ENCODE measurements around the gene TMPRSS6. TPM values are rescaled to one million over a fixed set of nuclear protein-coding genes. Genes with fewer than 3 reads are reported as not detected.
A peak's percentile ranks its signal among the peaks of the same experiment; 100 is the strongest.

TMPRSS6 gene
- total RNA-seq, 1 donor from 2014 or later: not detected

DNA sequence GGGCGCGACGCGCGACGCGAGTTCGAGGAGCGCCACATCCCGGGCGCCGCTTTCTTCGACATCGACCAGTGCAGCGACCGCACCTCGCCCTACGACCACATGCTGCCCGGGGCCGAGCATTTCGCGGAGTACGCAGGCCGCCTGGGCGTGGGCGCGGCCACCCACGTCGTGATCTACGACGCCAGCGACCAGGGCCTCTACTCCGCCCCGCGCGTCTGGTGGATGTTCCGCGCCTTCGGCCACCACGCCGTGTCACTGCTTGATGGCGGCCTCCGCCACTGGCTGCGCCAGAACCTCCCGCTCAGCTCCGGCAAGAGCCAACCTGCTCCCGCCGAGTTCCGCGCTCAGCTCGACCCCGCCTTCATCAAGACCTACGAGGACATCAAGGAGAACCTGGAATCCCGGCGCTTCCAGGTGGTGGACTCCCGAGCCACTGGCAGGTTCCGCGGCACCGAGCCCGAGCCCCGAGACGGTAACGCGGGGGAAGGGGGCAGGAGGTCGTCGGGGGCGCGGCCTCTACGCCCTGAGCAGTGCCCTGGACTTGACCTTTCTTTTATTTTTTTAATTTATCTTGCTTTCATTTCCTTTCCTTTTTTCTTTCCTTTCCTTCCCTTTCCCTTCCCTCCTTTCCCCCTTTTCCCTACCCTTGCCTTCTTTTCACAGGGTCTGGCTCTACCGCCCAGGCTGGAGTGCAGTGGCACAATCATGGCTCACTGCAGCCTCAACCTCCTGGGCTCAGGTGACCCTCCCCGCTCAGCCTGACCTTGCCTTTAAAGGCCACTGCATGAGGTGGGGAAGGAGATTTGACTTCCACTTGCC is 85.0 kb downstream of the TMPRSS6 start:
- intact Hi-C loops (cut with DNase I): no loop called here

DNA sequence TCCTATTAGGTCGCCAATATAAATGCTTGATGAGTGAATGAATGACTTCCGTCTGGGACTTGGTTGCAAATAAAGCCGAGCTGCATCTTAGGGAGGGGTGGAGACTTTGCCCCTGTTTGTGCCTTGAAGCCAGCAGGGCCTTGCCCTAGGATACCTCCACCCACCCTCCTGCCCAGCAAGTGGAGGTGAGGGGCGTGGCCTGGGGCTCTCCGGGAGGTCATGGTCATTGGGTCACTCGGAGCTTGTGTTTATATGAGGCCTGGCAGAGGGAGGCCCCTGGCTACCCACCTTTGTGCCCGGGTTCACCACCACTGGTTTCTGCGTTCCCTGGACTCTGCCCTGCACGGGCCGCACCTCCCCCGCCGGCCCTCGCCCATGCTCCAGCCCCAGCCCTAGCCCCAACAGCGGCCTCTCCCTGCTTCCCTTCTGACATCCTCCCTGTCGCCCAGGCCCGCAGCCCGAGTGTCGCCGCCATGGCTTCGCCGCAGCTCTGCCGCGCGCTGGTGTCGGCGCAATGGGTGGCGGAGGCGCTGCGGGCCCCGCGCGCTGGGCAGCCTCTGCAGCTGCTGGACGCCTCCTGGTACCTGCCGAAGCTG is 85.7 kb downstream of the TMPRSS6 start:
- intact Hi-C loops (cut with DNase I): no loop called here
- DNase-seq (ENCODE audit: low spot score) (no peak), ATAC-seq (no peak)

More for the DNA sequence above, 85.0 kb downstream of the TMPRSS6 start:
- no peak for ATAC-seq
- no peak for DNase-seq (ENCODE audit: low spot score)

DNA sequence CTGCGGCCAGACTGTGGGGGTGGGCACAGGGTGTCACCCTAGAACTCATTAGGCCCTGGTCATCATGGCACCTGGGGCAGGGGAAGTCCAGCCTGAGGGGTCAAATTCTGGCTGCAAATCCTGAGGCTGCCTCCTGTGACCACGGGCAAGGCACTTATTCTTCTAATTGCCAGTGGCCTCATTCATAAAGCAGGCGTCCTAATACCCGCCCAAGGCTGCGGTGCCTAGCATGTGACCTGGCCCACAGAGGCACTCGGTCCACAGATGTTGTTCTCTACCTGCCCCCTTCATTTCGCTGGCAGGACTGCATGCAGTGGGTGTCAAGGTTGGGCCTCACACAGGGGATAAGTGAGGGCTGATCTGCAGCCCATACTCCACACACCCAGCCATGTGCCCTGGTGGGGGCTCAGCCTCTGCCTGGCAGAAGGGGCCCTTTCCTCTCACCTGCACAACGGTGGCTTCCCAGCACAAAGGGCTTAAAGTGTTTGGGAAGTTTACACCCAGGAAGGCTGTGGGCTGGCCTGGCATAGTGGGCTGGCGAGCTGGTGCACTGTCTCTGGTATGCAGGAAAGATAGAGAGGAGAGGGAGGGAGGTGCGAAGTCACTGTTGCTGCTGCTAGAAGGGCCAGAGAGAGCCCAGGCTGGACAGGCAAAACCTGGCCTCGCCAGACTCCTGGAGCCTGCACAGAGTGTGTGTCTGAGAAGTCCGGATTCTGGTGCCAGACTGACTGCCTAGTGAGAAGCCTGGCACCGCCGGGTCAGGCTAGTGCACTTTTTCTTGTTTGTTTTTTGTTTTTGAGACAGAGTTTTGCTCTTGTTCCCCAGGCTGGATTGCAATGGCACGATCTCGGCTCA is 86.8 kb downstream of the TMPRSS6 start:
- intact Hi-C loops (cut with DNase I): no loop called here
- no peak for ATAC-seq
- DNase-seq (ENCODE audit: low spot score): no peak

DNA sequence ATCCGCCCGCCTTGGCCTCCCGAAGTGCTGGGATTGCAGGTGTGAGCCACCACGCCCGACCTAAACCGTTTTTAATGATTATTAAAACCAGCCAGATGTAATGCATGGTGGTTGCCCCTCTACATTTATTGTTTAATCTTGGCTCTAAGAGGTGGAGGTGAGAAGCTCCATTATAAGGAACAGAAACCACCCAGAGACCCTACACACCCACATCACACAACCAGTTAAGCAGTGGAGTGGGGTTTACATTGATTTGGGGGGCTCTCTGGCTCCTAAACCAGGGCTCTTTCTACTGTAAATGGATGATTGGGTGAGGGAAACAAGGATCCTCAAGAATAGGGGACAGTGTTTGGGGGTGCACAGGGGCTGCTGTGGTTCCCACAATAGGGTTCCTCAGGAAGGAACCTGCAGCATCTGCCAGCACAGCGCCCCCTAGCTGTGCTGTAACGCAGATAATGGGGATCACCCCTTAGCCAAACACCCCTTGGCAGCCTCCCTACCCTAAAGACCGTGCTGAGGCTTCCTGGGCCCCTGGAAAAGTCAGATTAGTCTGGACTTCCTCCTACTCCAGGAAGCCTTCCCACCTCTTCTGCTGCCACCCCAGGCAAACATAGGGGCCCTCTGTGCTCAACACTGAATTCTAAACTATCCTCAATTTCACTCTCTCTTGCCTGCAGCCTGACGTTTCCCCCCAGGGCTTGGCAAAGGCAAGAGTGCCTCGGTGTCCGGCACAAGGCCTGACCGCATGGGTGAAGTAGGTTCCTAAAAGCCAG is 87.6 kb downstream of the TMPRSS6 start:
- DNase-seq (ENCODE audit: low spot score) (peak; percentile 72), ATAC-seq (no peak)
- intact Hi-C loops (cut with DNase I): no loop called here

DNA sequence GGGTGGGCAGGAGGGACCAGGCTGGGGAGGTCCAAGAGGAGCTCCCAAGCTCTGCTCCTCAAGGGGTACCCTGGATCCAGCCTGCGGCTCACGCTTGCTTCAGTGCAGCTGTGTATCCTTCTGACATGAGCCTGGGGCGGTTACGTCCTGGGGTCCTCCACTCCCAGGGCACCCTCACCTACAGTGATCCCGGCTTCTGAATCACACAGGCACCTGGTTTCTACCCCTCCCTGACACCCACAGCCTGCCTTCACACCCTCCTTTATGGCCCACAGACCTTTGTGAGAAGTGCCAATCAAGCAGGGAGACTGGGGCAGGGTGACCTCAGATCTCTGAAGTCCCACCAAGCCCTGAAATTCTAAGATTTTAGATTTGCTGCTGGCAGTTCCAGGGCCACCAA is 88.5 kb downstream of the TMPRSS6 start:
- ATAC-seq: no peak
- intact Hi-C loops (cut with DNase I): no loop called here
- no peak for DNase-seq (ENCODE audit: low spot score)

DNA sequence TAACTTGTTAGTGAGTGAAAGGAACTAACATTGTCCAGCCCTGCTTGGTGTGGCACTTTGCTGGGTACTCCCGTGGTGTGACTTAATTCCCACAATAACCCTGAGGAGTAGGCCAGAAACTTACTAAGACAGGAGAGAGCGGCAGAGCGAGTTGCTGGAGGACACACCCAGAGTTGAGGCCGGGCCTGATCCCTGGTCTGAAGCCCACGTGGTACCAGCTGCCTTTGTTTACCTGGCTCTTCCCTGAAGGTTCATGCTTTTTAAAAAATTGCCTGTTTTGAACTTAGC is 89.4 kb downstream of the TMPRSS6 start:
- DNase-seq (ENCODE audit: low spot score): no peak
- peak; percentile 64 for ATAC-seq
- intact Hi-C loops (cut with DNase I): no loop called here

DNA sequence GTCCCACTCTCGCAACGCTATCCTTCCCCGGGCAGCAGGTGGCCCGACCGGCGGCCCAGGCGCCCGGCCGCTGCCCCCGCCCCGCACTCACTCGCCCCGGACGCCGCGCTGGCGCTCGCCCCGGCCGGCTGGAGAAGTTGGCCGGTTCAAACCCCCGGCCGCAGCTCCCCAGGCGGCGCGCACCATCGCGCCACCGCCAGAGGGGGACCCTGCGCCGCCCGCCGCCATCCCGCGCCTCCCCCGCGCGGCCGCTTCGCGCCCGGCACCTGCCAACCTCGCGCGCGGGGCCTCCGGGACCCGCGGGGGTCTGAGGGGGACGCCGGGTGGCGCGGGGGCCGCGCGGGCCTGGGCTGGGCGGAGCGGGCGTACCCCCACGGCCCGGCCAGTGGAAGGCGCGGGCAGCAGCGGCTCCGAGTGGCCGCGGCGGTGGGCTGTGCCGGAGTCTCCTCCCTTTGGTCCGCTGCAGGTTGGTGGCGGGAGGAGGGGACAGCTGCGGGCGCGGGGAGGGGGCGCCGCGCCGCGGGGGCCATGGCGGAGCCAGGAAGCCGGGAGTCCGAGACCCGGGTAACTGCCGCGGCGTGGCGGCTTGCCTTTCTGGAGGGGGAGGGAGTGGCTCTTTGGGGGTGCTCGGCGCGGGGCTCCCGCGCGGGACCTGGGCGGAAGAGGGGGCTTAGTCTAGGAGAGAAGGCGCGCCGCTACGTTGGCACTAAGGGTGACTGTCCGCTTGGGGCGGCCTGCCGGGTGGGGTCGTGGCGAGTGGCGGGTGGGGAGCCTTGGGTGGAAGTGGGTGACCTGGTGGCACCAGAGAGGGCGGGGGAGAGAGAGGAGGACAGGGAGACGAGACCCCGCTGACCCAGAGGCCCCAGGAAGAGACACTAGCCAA is 90.0 kb downstream of the TMPRSS6 start, which contains the start of the genes MPST and TST:
TSS of gene MPST (plus strand) at position 434 of the 883 bp plus-strand sequence. CDS start at position 529, 95 bp downstream.
TSS of gene TST (minus strand) at position 139 of the 883 bp plus-strand sequence. CDS start 715 bp downstream, outside the sequence.
- intact Hi-C loops (cut with DNase I): no loop called here
- ATAC-seq (peak; percentile 85), DNase-seq (ENCODE audit: low spot score) (peak; percentile 86)

DNA sequence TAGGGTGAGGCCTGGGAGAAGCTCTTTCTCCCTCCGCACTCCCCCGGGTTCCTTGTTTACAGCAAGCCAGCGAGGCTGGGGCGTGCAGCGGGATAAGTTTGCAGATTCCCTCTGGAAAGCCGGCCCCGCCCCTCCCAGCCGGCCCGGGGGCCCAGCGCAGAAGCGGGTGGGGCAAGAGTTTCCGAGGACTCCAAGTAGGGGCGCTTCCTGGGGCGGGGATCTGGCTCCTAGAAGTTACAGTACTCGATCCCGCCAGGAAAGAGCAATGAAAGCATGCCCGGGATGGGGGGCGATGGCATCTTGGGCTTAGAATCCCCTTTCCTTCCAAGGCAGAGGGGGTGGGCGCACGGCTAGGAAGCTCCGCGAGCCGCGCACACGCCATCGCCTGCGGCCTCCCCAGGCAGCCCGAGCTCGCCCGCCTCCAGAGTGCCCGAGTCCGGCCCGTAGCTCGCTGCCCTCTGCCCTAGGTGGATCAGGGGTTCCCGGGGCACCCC is 90.7 kb downstream of the TMPRSS6 start:
- peak; percentile 72 for ATAC-seq
- intact Hi-C loops (cut with DNase I): no loop called here
- DNase-seq (ENCODE audit: low spot score): peak; percentile 84

DNA sequence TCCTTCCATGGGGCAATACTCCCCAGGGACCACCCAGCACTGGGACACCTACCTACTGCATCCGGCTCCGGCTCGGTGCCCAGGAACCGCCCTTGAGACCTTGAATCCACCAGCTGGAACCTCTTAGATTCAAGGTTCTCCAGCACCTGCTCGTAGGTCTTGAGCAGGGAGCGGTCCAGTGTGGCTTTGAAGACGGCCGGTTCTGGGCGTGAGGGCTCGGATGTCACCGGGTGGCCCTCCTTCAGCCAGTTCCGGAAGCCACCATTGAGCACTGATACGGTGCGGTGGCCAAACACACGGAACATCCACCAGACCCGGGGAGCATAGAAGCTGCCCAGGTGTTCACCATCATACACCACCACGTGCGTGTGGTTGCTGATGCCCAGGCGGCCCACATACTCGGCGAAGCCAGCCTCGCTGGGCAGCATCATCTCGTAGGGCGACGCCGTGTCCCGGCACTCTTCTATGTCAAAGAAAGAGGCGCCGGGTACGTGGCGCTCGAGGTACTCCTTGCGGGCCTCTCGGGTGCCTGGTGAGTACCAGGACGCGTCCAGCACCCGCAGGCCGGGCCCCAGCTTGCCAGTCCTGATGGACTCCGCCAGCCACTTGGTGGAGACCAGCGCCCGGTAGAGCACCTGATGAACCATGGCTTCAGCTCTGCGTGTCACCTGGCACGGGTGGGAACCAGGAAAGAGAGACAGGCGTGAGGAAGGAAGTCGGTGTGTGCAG is 91.3 kb downstream of the TMPRSS6 start:
- peak; percentile 5 for ATAC-seq
- no peak for DNase-seq (ENCODE audit: low spot score)
- intact Hi-C loops (cut with DNase I): no loop called here

DNA sequence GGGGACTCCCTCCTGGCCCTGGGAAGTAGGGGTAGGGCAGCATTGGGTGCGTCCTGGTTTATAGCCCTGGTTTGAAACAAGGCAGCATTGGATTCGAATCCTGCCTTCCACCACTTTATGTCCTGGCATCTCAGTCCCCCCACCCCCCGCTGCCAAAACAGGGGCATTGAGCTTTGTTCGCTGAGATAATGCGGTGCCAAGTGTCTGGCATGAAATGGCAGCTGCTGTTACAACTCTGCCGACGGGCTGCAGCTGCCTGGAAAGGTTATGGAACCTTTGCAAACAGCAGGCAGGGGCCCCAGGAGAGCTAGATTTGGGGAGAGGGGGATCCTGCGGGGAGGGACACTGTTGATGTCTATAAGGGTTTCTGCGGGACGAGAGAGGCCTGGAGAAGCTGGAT is 92.2 kb downstream of the TMPRSS6 start:
- intact Hi-C loops (cut with DNase I): no loop called here
- ATAC-seq: no peak
- DNase-seq (ENCODE audit: low spot score): no peak

DNA sequence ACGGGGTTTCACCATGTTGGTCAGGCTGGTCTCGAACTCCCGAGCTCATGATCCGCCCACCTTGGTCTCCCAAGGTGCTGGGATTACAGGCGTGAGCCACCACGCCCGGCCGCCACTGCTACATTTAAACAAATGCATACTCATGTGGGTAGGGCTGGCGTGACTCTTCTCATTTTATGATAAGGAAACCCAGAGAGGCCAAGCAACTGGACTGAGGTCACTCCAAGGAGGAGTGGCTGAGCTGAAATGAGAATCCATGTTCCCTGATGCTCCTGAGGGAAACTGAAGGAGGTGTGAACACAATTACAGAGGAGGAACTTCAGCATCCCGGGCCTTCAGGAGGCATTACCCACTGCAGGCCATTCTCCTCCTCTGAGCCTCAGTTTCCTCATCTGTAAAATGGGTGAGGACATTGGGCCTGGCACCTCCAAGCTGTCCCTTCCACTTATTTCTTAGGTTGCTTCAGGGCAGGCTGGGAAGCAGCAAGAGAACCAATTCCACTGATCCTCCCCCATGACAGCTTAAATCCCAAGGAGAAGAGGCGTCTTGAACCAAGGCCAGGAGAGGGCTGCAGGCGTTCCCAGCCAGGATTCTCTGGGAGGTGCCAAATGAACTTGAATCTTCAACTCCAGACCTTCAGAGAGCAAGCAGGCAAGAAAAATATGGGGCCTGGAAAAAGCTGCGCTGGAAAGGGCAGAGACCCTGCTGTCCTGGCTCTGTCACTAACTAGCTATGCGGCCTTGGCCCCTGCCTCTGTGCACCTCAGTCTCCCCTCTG is 93.2 kb downstream of the TMPRSS6 start:
- DNase-seq (ENCODE audit: low spot score): no peak
- intact Hi-C loops (cut with DNase I): no loop called here
- no peak for ATAC-seq

DNA sequence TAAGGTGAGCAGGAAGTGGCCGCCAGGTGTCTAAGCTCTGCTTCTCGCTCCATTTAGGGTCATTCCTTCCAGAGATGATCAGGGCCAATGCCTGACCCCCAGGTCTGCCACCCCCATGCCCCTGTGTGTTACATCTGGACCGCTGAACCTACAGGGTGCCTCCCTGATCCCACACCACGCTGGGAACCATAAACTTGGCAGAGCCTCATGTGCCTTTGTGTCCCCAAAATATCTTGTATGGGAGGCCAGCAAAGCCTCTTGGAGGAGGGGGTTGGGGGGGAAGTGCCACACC is 94.0 kb downstream of the TMPRSS6 start:
- intact Hi-C loops (cut with DNase I): no loop called here
- DNase-seq (ENCODE audit: low spot score) (no peak), ATAC-seq (no peak)

Other genes starting within 250 kb of the TMPRSS6 start
- gene NCF4, start 248.7 kb downstream of the TMPRSS6 start, total RNA-seq: 30.4 TPM
- 10.1 TPM for gene CSF2RB, start 196.1 kb downstream of the TMPRSS6 start, total RNA-seq
- 20.6 TPM for gene TST, start 90.3 kb downstream of the TMPRSS6 start, total RNA-seq
- gene MPST, start 90.0 kb downstream of the TMPRSS6 start, total RNA-seq: 36.4 TPM
- 17.5 TPM for gene KCTD17, start 58.0 kb downstream of the TMPRSS6 start, total RNA-seq
- 3.7 TPM for gene IL2RB, start 40.2 kb upstream of the TMPRSS6 start, total RNA-seq
- gene C1QTNF6, start 78.5 kb upstream of the TMPRSS6 start, total RNA-seq: 7.8 TPM
- not detected for gene SSTR3, start 102.8 kb upstream of the TMPRSS6 start, total RNA-seq
- 18.9 TPM for gene RAC2, start 134.6 kb upstream of the TMPRSS6 start, total RNA-seq
- 40.0 TPM for gene CYTH4, start 172.8 kb upstream of the TMPRSS6 start, total RNA-seq

Measured in sciatic nerve (tissue), 2 donors.